ENCODE measurements around the gene ORM2.
"Not testable (repeated sequence)": the region's sequence is repeated elsewhere in the genome, so short reads cannot be mapped to it uniquely, and the experiment has no call there.

ORM2 gene

GRCh38 chr9:114332474-114333040 lies 2.9 kb downstream of the ORM2 start:
- not testable (repeated sequence) for DNase-seq (ENCODE audit: low spot score)

GRCh38 chr9:114333718-114334117 lies 4.0 kb downstream of the ORM2 start:
- DNase-seq (ENCODE audit: low spot score), result not testable (repeated sequence)

DNA sequence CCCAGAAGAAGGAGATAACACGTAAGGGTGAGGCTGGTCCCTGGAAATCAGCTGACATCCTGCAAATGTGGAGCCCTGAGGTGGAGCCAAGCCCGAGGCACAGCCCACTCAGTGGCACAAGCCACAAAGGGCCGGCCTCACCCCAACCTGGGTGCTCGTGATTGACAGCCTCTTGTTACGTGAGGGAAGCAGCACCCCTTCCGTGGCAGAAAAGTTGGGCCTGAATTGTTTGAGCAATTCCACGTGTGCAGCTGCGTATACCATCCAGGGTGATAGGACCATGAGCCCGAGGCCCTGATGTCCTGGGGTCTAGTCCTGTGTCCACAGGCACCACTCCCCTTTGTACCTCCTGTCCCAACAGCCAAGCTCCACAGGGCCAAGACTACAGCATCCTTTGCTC lies 4.8 kb downstream of the ORM2 start:
- no peak for DNase-seq (ENCODE audit: low spot score)

- DNase-seq (ENCODE audit: low spot score), result no peak
Measured at GRCh38 chr9:114335745-114336144, 6.1 kb downstream of the ORM2 start.

GRCh38 chr9:114336157-114336556 lies 6.5 kb downstream of the ORM2 start:
- no peak for DNase-seq (ENCODE audit: low spot score)

- no peak for DNase-seq (ENCODE audit: low spot score)
Measured at GRCh38 chr9:114336699-114337395, 7.2 kb downstream of the ORM2 start.

- no peak for DNase-seq (ENCODE audit: low spot score)
Measured at GRCh38 chr9:114338187-114338586, 8.5 kb downstream of the ORM2 start.

- peak; percentile 49 for DNase-seq (ENCODE audit: low spot score)
Measured at GRCh38 chr9:114339130-114339908, 9.7 kb downstream of the ORM2 start.

- no peak for DNase-seq (ENCODE audit: low spot score)
Measured at GRCh38 chr9:114341152-114341830, 11.6 kb downstream of the ORM2 start.

DNA sequence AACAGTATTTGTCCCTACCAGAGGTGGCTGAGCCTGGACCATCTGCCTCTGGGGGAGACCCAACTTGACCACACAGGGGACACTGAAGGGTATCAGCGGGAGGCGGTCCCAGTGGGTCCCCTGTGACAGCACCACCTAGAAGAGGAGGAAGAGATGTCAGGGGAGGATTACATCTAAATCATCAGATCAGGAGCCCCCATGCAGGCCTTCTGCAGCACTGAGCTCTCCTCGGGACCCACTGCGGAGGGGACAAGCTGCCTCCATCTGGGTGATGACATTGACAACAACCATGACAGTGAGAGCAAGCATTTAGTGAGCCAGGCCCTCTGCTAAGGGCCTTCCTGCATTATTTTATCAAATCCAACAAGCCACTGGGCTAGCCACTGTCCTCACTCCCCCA lies 12.3 kb downstream of the ORM2 start:
- no peak for DNase-seq (ENCODE audit: low spot score)

DNA sequence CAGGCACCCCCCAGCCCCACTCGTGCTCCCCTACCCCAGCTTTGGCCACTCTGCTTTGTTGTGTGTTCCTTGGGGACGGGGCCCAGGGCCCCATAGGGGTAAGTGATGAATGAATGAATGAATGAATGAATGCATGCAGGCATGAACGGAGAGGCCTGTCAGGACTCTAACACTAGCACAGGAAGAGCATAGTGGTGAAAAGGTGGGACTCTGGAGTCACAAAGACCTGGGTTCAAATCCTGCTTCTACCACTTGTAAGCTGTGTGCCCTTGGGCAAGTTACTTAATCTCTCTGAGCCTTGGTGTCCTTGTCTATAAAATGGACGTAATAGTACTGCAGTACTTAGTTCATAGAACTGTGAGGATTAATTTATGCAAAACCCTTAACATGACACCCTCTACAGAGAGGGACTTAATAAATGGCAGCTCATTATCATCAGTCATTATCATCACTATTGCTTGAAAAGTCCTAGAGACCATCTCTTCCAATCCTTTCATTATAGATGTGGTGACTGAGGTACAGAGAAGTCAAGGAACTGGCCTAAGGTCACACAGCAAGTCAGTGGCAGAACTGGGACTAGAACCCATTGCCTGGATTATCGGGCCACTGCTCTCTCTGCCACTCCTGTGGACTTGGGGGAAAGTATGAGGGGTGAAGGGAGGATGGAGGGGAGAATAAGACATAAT lies 13.2 kb downstream of the ORM2 start:
- DNase-seq (ENCODE audit: low spot score), result no peak

DNA sequence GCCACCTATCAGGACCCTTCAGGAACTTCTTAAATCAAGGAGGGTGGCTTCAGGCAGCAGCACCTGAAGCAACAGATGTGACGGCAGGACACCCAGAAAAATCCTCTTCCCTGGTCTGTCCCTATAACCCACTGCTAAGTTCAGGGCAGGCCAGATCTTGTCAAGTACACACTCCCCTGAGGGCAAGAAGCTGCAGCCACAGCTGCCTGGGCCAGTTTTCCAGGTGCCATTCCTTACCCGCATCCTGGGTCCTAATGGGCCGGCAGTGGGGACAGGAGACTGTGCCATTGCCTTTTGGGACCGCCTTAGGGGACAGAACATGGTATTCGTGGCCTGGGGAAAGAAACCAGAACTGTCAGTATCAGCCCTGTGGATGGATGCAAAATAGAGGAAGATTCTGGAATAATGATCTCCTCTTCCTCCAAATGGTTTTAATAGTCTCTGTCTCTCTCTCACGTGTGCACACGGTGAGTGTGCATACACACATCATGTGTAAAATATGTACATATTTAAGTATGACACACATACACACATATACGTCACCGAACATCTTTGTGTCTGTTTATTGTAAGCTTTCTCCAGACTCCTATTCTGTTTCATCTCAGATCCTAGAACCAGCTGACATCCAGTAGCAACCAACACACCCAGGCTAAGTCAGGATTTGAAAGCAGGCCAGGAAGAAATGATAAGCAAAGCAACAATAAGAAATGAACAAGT lies 14.0 kb downstream of the ORM2 start:
- no peak for DNase-seq (ENCODE audit: low spot score)

GRCh38 chr9:114344188-114344566 lies 14.5 kb downstream of the ORM2 start:
- no peak for DNase-seq (ENCODE audit: low spot score)

- no peak for DNase-seq (ENCODE audit: low spot score)
Measured at GRCh38 chr9:114344692-114345091, 15.0 kb downstream of the ORM2 start.

- no peak for DNase-seq (ENCODE audit: low spot score)
Measured at GRCh38 chr9:114345493-114346065, 15.9 kb downstream of the ORM2 start.

DNA sequence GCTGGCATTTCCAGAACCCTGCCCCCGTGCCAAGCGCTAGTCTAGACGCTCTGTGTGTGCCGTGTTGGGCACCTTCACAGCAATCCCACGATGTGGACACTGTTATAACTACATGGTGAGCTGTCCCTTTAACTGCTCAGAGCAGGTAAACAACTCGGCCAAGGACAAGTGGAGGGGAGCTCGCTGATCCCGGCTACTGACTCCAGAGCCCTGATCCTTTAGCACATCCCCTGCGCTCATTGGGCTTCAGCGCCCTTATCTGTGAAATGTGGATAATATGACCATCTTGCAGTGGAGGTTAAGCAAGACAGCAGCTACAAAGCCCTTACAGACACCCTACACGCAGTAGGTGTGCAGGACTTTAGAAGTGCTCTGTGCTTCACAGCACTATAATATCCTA lies 16.5 kb downstream of the ORM2 start:
- DNase-seq (ENCODE audit: low spot score), result no peak

DNA sequence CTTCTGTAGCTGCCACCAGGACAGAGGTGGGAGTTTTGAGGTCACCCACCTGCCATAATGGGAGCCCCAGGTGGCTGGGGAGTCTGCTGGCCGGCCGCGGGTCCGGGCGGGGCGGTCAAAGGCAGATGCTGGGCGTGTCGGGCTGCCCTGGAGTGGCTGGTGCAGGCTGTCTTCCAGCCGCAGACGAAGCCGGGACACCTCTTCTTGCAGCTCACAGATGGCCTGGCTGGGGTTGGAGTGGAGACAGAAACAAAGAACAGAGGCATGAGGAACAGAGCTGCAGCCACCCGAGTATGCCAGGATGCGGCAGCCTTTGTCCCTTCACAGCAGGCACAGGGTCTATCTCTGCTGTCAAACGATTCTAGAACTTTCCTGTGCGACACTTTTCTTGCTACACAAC lies 18.0 kb downstream of the ORM2 start:
- DNase-seq (ENCODE audit: low spot score), result no peak

GRCh38 chr9:114348261-114348905 lies 18.7 kb downstream of the ORM2 start:
- DNase-seq (ENCODE audit: low spot score), result no peak

- DNase-seq (ENCODE audit: low spot score), result peak; percentile 90
Measured at GRCh38 chr9:114348906-114349482, 19.3 kb downstream of the ORM2 start.

Data from activated CD4-positive, alpha-beta T cell treated with anti-CD3 and anti-CD28 coated beads, Interleukin-2, Interleukin-4, amounts not matched to agents 100 ng/mL and 50 ng/mL, durations not matched to agents 16 hours and 8 hours (primary cell).